ENCODE results near the gene RALB. TPM values are rescaled to one million over a fixed set of nuclear protein-coding genes. Genes with fewer than 3 reads are reported as not detected.

The RALB gene
- total RNA-seq, 2 donors from 2014 or later, result 37.1 to 45.8 TPM

DNA sequence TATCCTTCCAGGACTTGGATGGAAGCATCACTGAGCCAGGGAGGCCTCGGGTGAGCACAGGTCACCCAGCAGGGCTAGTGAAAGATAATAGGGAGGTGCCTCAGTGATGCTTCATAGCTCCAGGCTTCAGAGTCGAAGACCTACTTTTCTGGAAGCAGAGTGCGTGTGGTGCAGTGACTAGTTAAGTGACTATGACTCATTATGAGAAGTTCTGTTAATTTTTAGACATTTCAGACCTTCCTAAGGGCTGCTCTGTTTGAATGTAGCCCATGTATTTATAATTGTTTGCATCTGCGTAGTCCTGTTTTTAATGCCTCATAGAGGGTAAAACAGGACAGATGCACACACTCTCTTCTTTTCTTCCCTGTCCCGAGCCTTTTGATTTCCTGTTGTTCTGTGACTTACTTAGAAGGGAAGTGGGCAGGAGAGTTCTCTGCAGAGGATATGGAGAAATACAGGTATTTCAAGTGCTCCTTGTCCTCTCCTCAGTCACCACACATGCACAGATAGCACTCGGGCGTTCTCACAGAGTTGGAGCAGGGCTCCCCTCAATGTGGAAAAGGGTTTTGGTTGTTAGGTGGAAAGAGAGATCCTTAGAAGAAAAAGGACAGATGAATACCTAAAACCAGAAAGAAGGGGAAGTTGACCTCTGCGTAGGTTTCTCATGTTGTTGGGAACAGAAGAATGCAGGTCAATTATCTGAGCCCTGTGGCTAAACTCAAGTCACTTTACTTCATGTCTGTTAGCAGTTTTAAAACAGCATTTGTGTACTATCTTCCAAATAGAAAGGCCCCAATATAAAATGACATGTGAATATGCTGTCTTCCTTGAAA is 34.7 kb downstream of the RALB start:
- peaks cover 4% of the 10 kb centered on the region for H3K4me1 ChIP-seq (ENCODE audit: control insufficient read depth, insufficient read depth, low read length)
- H3K9me3 ChIP-seq (ENCODE audit: control insufficient read depth, low read length), result no peaks in the 10 kb centered on the region
- DNase-seq, result no peak
- peaks cover 2% of the 10 kb centered on the region for H3K27me3 Mint-ChIP-seq (ENCODE audit: insufficient read depth)
- TF ChIP-seq, protein P1, sequence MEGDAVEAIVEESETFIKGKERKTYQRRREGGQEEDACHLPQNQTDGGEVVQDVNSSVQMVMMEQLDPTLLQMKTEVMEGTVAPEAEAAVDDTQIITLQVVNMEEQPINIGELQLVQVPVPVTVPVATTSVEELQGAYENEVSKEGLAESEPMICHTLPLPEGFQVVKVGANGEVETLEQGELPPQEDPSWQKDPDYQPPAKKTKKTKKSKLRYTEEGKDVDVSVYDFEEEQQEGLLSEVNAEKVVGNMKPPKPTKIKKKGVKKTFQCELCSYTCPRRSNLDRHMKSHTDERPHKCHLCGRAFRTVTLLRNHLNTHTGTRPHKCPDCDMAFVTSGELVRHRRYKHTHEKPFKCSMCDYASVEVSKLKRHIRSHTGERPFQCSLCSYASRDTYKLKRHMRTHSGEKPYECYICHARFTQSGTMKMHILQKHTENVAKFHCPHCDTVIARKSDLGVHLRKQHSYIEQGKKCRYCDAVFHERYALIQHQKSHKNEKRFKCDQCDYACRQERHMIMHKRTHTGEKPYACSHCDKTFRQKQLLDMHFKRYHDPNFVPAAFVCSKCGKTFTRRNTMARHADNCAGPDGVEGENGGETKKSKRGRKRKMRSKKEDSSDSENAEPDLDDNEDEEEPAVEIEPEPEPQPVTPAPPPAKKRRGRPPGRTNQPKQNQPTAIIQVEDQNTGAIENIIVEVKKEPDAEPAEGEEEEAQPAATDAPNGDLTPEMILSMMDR (conservative IDR thresholded peaks at IDR 0.05), result no peak
- H3K36me3 Mint-ChIP-seq (ENCODE audit: low read depth), result peaks cover 31% of the 10 kb centered on the region
- H3K36me3 ChIP-seq (ENCODE audit: control insufficient read depth, insufficient read depth, low read length), result peaks cover 10% of the 10 kb centered on the region
- 85 to 93% methylated on average over 3 to 8 of the region's 8 CpGs for WGBS, 2 experiments (ENCODE audit: insufficient coverage in 1 of 2, insufficient read length in 1 of 2)
- peaks cover 22% of the 10 kb centered on the region for H3K4me1 Mint-ChIP-seq
- no peak overlapping the region for H3K27ac ChIP-seq (ENCODE audit: low read depth, low read length)
- H3K9ac ChIP-seq (ENCODE audit: extremely low read depth, low read length, poor library complexity, severe bottlenecking), result no peak overlapping the region
- H3K27ac Mint-ChIP-seq, result peak overlapping the region; percentile 24
- H3K4me3 ChIP-seq (ENCODE audit: low read length), result no peak overlapping the region
- no peaks in the 10 kb centered on the region for H3K27me3 ChIP-seq (ENCODE audit: control insufficient read depth, insufficient read depth, low read length, poor library complexity, severe bottlenecking)
- no peak overlapping the region for H3K4me3 Mint-ChIP-seq
- H3K9me3 Mint-ChIP-seq, result no peaks in the 10 kb centered on the region

DNA sequence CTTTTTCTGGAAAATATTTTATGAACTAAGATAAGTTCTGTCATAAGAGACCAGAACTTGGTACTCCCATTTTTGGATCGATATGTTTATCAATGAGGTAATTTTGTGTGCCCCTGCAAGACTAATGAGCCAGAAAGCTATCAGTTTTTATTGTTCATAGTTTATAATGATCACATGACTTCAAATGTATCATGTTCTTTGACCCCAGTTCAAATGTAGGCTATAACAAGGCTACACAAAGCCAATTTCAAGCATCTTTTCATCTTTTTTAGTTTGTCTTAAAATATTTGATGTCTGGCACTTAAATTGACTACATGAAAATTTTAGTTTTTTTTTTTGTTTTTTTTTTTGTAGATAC is 35.3 kb downstream of the RALB start:
- Mint-ChIP-seq H3K27ac (no peak overlapping the region), H3K9me3 (no peaks in the 10 kb centered on the region), H3K36me3 (ENCODE audit: low read depth) (peaks cover 32% of the 10 kb centered on the region), H3K27me3 (ENCODE audit: insufficient read depth) (peaks cover 2% of the 10 kb centered on the region), H3K4me3 (no peak overlapping the region), H3K4me1 (peaks cover 28% of the 10 kb centered on the region)
- TF ChIP-seq, protein P1 (conservative IDR thresholded peaks at IDR 0.05), result no peak
- H3K27me3 ChIP-seq (ENCODE audit: control insufficient read depth, insufficient read depth, low read length, poor library complexity, severe bottlenecking), result no peaks in the 10 kb centered on the region
- peaks cover 12% of the 10 kb centered on the region for H3K36me3 ChIP-seq (ENCODE audit: control insufficient read depth, insufficient read depth, low read length)
- 100% methylated on average over 1 of the region's 1 CpG; no CpG with 5 or more reads in 1 of the 2 experiments for WGBS, 2 experiments (ENCODE audit: insufficient coverage in 1 of 2, insufficient read length in 1 of 2)
- peaks cover 4% of the 10 kb centered on the region for H3K4me1 ChIP-seq (ENCODE audit: control insufficient read depth, insufficient read depth, low read length)
- no peak for DNase-seq
- no peak overlapping the region for H3K27ac ChIP-seq (ENCODE audit: low read depth, low read length)
- no peak overlapping the region for H3K4me3 ChIP-seq (ENCODE audit: low read length)
- H3K9me3 ChIP-seq (ENCODE audit: control insufficient read depth, low read length), result no peaks in the 10 kb centered on the region
- H3K9ac ChIP-seq (ENCODE audit: extremely low read depth, low read length, poor library complexity, severe bottlenecking), result no peak overlapping the region

DNA sequence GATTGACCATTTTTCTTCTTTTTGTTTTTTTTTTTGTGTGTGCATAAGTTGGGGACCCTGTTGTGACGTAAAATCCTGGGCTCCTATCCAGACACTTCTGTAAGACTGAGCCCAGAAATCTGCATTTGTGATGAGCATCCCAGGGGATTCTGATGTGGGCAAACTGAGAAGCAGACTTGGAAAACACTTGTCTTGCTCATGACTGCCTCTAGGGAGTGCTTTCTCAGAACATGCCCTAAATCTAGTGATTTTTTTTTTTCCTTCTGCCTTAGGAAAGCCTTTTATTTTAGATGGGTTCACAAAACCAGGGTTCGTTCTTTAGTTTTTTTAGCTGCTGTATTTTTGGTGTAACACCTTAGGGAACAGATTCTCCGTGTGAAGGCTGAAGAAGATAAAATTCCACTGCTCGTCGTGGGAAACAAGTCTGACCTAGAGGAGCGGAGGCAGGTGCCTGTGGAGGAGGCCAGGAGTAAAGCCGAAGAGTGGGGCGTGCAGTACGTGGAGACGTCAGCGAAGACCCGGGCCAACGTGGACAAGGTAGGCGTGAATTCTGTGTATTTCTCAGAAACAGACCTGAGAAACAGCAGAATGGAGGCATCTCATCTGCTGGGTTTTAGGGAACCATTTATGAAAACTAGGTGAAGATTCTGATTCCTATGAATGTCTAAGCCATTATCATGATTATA is 36.7 kb downstream of the RALB start:
- 91 to 96% methylated on average over 12 to 14 of the region's 14 CpGs for WGBS, 2 experiments (ENCODE audit: insufficient coverage in 1 of 2, insufficient read length in 1 of 2)
- Histone ChIP-seq H3K27ac (ENCODE audit: low read depth, low read length) (no peak overlapping the region), H3K4me1 (ENCODE audit: control insufficient read depth, insufficient read depth, low read length) (peaks cover 4% of the 10 kb centered on the region), H3K9me3 (ENCODE audit: control insufficient read depth, low read length) (no peaks in the 10 kb centered on the region), H3K36me3 (ENCODE audit: control insufficient read depth, insufficient read depth, low read length) (peaks cover 25% of the 10 kb centered on the region), H3K4me3 (ENCODE audit: low read length) (no peak overlapping the region), H3K9ac (ENCODE audit: extremely low read depth, low read length, poor library complexity, severe bottlenecking) (no peak overlapping the region), H3K27me3 (ENCODE audit: control insufficient read depth, insufficient read depth, low read length, poor library complexity, severe bottlenecking) (no peaks in the 10 kb centered on the region)
- TF ChIP-seq, protein P1 (conservative IDR thresholded peaks at IDR 0.05), result peak; percentile 62
- no peak for DNase-seq
- peaks cover 2% of the 10 kb centered on the region for H3K27me3 Mint-ChIP-seq (ENCODE audit: insufficient read depth)
- H3K4me3 Mint-ChIP-seq, result no peak overlapping the region
- H3K36me3 Mint-ChIP-seq (ENCODE audit: low read depth), result peaks cover 39% of the 10 kb centered on the region
- peaks cover 22% of the 10 kb centered on the region for H3K4me1 Mint-ChIP-seq
- H3K27ac Mint-ChIP-seq, result no peak overlapping the region
- no peaks in the 10 kb centered on the region for H3K9me3 Mint-ChIP-seq
